Nephron progenitor cell (in vitro differentiated cells): ENCODE measurements around the gene NOD2.

ENCODE experiments used
- DNase-seq: peaks from one replicate; pipeline ENCODE4 v3.0.0; 2021
- H3K27ac Mint-ChIP-seq: 2 replicates; pipeline ENCODE4 v1.8.0; 2021; ENCODE audit warnings: mild to moderate bottlenecking, moderate library complexity, mixed read lengths
- H3K27me3 Mint-ChIP-seq: 2 replicates; pipeline ENCODE4 v1.8.0; 2021; ENCODE audit warnings: mild to moderate bottlenecking, low read depth, mixed read lengths; ENCODE audit not compliant: poor library complexity
- H3K36me3 Mint-ChIP-seq: 2 replicates; pipeline ENCODE4 v1.8.0; 2021; ENCODE audit warnings: low read depth, mixed read lengths
- H3K4me1 Mint-ChIP-seq: 2 replicates; pipeline ENCODE4 v1.8.0; 2021; ENCODE audit warnings: mixed read lengths
- H3K4me3 Mint-ChIP-seq: 2 replicates; pipeline ENCODE4 v1.8.0; 2021; ENCODE audit warnings: mild to moderate bottlenecking, moderate library complexity, mixed read lengths
- H3K9me3 Mint-ChIP-seq: 2 replicates; pipeline ENCODE4 v1.8.0; 2021; ENCODE audit warnings: mild to moderate bottlenecking, moderate library complexity, mixed read lengths
- CTCF ChIP-seq: fragments of 200-600 bp; sonication (generic); IDR thresholded peaks from 2 replicates; pipeline ENCODE4 v1.5.0; 2021; ENCODE audit warnings: antibody characterized with exemption

The NOD2 gene

GRCh38 chr16:50673496-50674275 lies 19.7 kb upstream of the NOD2 start:
- peaks cover 31% of the 10 kb centered on the region for H3K9me3 Mint-ChIP-seq
- peaks cover 25% of the 10 kb centered on the region for H3K36me3 Mint-ChIP-seq
- H3K27me3 Mint-ChIP-seq, result peaks cover 5% of the 10 kb centered on the region
- H3K4me3 Mint-ChIP-seq, result no peak overlapping the region
- H3K27ac Mint-ChIP-seq, result no peak overlapping the region
- TF ChIP-seq CTCF, result no peak
- peaks cover 6% of the 10 kb centered on the region for H3K4me1 Mint-ChIP-seq
- DNase-seq, result no peak

DNA sequence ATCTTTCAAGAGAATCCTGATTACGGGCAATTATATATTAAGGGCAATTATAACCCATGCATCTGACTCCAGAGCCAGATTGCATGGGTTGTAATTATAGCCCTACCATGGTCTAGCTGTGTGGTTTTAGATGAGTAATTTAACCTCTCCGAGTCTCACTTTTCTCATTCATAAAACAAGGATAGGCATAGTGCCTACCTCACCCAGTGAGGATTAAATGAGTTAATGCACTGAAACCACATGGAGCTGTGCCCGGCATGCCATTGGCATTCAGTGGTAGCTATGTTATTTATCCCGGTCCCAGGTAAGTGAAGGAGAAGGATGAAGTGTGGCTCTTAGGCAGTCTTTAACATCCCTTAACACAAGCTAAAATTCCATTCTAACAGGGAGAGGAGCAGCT lies 18.6 kb upstream of the NOD2 start:
- no peak for TF ChIP-seq CTCF
- H3K9me3 Mint-ChIP-seq, result peaks cover 29% of the 10 kb centered on the region
- H3K4me3 Mint-ChIP-seq, result no peak overlapping the region
- peaks cover 25% of the 10 kb centered on the region for H3K36me3 Mint-ChIP-seq
- peaks cover 5% of the 10 kb centered on the region for H3K27me3 Mint-ChIP-seq
- no peak overlapping the region for H3K27ac Mint-ChIP-seq
- H3K4me1 Mint-ChIP-seq, result no peaks in the 10 kb centered on the region
- no peak for DNase-seq

DNA sequence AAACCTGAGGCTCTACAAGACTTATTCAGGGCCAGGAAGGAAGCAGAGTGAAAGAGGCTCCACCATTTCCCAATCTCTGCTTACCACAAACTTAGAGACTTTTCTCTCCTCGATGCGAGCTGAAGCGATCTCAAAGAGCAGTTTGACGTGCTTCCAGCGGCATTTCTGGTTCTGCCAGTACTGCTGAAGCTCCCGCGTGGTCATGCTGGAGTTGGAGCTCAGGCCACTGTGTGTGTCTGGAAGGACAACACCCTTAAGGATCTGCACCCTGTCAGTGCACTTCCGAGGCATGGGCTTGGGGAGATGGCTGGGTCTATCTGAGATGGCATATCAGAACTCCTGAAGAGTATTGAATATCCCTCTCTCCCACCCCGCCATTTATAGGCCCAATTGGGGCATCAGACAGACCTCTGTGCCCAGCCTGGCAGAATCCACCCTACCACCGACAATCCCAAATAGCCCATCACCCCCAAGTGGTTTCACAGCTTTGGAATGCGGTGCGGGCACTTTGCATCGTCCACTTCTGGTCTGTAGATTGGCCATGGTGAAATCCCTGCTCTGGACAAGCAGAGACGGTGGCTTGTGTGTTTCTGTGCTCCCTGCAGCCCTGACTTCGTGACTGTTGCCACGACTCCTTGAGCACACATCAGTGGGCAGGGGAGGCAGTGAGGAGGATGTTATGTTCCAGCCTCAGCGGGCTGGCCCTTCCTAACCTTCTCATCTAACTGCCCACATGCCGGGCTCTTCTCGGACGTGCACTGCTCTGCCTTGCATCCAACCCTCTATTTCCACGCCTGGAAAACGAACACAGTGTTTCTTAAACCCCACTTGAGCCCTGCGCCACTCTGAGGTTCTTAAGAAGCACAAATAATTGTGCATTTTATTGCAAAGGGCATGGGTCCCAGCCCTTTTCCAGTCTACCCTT lies 17.5 kb upstream of the NOD2 start:
- Mint-ChIP-seq H3K27me3 (peaks cover 5% of the 10 kb centered on the region), H3K27ac (no peak overlapping the region), H3K4me3 (no peak overlapping the region), H3K36me3 (peaks cover 25% of the 10 kb centered on the region), H3K9me3 (peaks cover 25% of the 10 kb centered on the region), H3K4me1 (no peaks in the 10 kb centered on the region)
- DNase-seq, result no peak
- TF ChIP-seq CTCF, result no peak

DNA sequence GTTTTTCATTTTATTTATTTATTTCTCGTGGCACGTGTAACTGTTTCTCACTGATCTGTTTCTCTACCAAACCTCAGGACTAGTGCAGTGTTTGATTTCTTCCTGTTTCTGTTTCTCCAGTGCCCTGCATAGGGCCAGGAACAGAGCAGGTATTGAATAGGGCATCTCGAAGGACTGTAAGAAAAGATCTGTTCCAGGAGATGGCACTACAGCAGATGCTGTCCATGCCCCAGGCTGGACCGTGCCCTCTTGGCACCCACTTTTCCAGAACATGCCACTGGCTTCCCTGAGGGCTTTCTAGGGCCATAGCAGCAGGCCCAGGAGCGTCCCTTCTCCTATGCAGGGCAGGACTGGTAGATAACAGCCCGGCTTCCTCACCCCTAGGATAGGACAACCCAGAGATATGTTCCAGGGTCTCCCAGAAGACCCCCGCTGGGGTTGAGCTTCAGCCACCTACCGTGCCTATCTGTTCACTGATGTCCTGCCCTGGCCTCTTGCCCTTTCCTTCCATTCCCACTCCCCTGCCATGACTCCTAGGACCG lies 16.7 kb upstream of the NOD2 start:
- peaks cover 18% of the 10 kb centered on the region for H3K36me3 Mint-ChIP-seq
- H3K4me1 Mint-ChIP-seq, result no peaks in the 10 kb centered on the region
- H3K9me3 Mint-ChIP-seq, result peaks cover 17% of the 10 kb centered on the region
- peaks cover 5% of the 10 kb centered on the region for H3K27me3 Mint-ChIP-seq
- no peak for DNase-seq
- no peak for TF ChIP-seq CTCF
- no peak overlapping the region for H3K4me3 Mint-ChIP-seq
- peak overlapping the region; percentile 86 for H3K27ac Mint-ChIP-seq

- peak; percentile 40 for TF ChIP-seq CTCF
- H3K4me1 Mint-ChIP-seq, result no peaks in the 10 kb centered on the region
- H3K36me3 Mint-ChIP-seq, result peaks cover 13% of the 10 kb centered on the region
- peaks cover 5% of the 10 kb centered on the region for H3K27me3 Mint-ChIP-seq
- H3K9me3 Mint-ChIP-seq, result peaks cover 11% of the 10 kb centered on the region
- no peak overlapping the region for H3K4me3 Mint-ChIP-seq
- no peak for DNase-seq
- no peak overlapping the region for H3K27ac Mint-ChIP-seq
These were observed 16.1 kb upstream of the NOD2 start for GRCh38 chr16:50677351-50677750.
